Measurements from ENCODE around the gene FCRLA.
"Not testable (repeated sequence)": the region's sequence is repeated elsewhere in the genome, so short reads cannot be mapped to it uniquely, and the experiment has no call there.

Gene FCRLA, protein sequence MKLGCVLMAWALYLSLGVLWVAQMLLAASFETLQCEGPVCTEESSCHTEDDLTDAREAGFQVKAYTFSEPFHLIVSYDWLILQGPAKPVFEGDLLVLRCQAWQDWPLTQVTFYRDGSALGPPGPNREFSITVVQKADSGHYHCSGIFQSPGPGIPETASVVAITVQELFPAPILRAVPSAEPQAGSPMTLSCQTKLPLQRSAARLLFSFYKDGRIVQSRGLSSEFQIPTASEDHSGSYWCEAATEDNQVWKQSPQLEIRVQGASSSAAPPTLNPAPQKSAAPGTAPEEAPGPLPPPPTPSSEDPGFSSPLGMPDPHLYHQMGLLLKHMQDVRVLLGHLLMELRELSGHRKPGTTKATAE

GRCh38 chr1:161706482-161707347 lies at the start of gene FCRLA:
FCRLA (plus strand) TSS chr1:161707229; CDS start chr1:161707265, 36 bp downstream.
- DNase-seq, result no peak

- DNase-seq, result not testable (repeated sequence)
Measured at GRCh38 chr1:161658524-161658923, 48.5 kb upstream of the FCRLA start.

- DNase-seq, result not testable (repeated sequence)
Measured at GRCh38 chr1:161661660-161662311, 45.2 kb upstream of the FCRLA start.

DNA sequence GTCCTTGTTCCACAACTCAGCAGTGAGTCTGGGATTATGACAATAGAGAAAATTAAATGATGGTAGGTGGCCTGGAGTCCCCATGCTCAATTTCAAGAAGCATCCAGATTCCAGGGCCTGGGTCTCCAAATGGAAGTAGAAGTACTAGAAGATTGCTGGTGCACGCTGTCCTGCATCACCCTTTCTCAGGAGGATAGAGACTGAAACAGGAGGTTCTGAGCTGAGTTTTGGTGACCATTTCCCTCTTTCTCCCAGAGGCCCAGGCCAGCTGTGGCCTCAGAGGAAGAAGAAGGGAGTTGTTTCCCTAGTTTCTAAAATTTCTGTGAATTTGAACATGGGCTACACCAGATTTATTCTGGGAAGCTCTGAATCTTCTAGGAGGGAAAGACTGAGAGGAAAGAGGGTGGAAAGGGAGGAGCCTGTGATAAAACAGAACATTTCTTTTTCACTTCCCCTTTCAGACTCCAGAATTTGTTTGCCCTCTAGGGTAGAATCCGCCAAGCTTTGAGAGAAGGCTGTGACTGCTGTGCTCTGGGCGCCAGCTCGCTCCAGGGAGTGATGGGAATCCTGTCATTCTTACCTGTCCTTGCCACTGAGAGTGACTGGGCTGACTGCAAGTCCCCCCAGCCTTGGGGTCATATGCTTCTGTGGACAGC lies 44.2 kb upstream of the FCRLA start, which contains the start of gene FCGR2B:
Gene FCGR2B (plus strand): TSS at position 460 of the 656 bp plus-strand sequence. CDS start 99 bp downstream, at position 559.
- DNase-seq, result not testable (repeated sequence)

- DNase-seq, result not testable (repeated sequence)
Measured at GRCh38 chr1:161663569-161663968, 43.5 kb upstream of the FCRLA start.

- not testable (repeated sequence) for DNase-seq
Measured at GRCh38 chr1:161664689-161665088, 42.3 kb upstream of the FCRLA start.

DNA sequence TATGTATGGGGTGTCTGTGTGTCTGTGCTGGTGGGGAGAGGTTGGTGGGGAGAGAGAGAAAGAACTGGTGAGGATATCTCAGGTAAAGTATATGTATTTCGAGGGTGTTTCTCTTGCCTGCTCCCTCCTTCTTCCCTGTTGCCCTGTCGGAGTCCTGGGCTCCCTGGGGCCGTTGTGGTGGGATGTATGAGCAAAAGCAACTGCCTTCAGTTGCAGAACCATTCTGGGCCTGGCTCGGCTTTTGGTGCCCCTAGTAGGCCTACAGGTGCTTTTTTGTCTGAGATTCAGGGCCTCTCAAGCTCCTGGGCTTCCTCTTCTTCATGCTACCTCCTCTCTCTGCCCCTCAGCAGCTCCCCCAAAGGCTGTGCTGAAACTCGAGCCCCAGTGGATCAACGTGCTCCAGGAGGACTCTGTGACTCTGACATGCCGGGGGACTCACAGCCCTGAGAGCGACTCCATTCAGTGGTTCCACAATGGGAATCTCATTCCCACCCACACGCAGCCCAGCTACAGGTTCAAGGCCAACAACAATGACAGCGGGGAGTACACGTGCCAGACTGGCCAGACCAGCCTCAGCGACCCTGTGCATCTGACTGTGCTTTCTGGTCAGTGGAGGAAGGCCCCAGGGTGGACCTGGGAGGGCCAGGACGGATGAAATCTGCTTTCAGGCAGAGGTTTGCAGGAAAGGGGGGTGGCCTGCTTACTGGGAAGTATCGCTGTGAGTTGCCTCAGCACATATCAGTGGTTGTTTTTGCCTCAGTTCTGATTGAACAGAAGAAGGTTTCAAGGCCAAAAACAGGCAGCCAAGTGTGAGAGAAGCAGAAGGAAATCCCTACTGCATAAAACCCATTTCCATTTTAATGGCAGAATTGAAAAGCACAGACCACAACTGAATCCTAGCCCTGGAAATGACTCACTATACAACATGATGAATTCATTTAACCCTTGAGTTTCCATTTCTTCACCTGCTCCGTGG lies 35.7 kb upstream of the FCRLA start:
- not testable (repeated sequence) for DNase-seq

DNA sequence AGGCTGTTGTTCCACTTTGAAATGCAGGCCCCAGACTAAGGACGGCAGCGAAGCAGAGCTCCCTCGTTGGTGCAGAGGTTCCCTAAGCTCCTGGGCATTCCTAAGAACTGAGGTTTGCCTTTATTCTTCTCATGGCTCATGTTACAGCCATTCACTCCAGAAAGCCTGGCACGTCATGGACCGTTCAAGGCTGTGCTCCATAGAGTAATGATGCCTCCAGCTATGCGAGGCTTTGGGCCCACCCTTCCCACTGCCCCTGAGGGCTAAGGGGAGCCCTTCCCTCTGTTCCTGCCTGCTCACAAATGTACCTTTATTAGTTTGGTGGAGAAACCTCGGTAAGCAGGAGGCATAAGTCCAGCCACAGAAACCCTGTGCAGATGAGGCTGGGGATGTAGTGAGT lies 33.6 kb upstream of the FCRLA start:
- not testable (repeated sequence) for DNase-seq

DNA sequence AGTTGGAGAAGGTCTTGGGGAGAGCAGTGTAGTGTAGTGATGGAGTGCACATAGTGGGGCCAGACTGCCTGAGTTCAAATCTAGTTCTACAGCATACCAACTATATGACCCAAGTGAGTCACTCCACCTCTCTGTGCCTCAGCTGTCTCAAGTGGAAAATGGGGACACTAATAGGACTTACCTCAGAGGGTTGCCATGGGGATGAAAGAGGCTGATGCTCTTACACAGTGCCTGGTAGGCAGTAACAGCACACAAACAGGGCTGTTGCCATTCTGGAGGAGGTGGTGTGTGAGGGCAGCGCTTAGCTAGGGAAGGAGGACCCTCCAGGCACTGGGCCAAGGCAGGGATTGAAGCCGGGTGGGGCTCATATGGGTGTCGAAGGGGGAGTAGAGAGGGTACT lies 32.6 kb upstream of the FCRLA start:
- DNase-seq, result not testable (repeated sequence)

- not testable (repeated sequence) for DNase-seq
Measured at GRCh38 chr1:161674908-161675307, 32.1 kb upstream of the FCRLA start.

DNA sequence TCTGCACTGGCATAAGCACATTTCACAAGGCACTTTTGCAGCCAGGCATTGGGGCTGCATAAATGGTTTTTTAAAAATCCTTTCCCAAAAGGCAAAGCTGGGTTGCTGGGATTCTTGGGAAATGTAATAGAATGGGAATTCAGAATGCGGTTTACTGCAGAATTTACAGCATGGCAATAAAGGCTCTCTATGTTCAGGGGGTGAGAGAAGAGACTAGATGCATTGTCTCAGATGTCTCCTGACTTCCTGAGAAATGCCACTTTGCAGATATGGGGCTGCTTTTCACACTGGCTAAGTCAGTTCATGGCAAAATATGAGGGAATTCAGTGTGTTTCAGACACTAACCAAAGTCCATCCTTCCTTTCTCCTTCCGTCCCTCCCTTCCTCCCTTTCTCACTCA lies 30.6 kb upstream of the FCRLA start:
- no peak for DNase-seq

- no peak for DNase-seq
Measured at GRCh38 chr1:161676958-161677689, 29.9 kb upstream of the FCRLA start.

DNA sequence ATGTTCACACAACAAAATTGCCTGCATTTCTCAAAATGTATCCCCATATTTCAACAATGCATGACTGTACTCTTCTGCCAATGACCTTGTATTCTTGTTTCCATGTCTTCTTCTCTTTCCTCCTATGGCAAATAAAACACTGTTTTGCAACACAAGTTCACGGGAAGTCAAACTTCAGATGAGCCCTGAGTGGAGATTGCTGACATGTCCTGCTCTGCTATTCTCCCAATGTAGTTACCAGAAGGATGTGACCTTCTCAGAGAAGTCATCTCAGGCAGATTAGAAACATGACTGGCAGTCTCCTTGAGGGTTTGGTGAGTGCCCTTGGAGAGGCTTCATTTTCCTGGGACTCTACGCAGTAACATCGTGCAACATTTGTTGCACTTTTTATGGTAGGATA lies 28.5 kb upstream of the FCRLA start:
- no peak for DNase-seq

GRCh38 chr1:161681879-161682278 lies 25.1 kb upstream of the FCRLA start:
- DNase-seq, result no peak

DNA sequence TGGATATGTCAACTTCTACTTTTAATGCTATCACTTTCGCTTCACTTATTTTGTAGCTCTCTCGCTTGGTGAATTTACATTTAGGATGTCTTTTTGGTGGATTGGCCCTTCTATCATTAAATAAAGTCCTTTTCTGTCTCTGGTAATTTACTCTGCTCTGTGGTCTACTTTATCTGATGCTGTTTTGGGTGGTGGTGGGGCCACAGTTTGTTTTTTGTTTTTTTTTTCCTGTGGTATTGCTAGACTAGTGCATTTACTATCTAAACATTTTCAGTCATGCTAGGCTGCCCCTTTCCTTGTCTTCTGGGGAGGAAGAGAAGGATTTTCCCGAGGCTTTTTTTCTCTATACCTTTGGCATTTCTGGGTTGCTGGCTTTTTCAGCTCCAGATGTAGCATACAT lies 18.1 kb upstream of the FCRLA start:
- no peak for DNase-seq

GRCh38 chr1:161691846-161692245 lies 15.2 kb upstream of the FCRLA start:
- DNase-seq, result no peak

- DNase-seq, result not testable (repeated sequence)
Measured at GRCh38 chr1:161693020-161693712, 13.9 kb upstream of the FCRLA start.

DNA sequence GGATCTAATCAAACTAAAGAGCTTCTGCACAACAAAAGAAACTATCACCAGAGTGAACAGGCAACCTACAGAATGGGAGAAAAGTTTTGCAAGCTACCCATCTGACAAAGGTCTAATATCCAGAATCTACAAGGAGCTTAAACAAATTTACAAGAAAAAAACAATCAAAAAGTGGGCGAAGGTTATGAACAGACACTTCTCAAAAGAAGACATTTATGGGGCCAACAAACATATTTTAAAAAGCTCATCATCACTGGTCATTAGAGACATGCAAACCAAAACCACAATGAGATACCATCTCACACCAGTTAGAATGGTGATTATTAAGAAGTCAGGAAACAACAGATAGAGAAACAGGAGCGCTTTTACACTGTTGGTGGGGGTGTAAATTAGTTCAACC lies 8.7 kb upstream of the FCRLA start:
- DNase-seq, result not testable (repeated sequence)

DNA sequence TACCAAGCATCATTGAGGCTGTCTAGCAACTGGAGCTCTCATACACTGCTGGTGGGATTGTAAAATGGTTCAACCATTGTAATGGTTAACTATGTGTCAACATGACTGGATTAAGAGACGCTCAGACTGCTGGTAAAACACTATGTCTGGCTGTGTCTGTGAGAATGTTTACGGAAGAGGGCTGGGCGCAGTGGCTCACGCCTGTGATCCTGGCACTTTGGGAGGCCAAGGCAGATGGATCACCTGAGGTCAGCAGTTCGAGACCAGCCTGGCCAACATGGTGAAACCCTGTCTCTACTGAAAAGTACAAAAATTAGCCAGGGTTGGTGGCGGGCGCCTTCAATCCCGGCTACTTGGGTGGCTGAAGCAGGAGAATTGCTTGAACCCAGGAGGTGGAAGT lies 4.8 kb upstream of the FCRLA start:
- DNase-seq, result no peak

DNA sequence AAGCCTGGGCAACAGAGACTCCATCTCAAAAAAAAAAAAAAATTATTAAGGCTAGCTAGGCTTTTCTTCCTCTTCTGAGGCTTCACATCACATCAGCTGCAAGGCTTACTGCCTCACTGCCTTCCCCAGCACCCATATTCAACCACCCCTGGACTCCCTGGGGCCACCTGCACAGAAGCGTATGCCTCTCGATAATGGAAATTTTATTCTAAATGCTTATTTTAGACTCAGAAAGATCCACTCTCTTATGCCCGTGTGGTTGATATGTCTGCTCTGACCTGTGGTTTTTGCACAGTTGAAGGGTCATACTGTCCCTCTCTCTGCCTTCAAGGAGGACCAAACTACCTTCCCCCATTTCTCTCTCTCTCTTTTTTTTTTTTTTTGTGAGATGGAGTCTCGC lies 1.5 kb upstream of the FCRLA start:
- no peak for DNase-seq
